Peyer's patch (tissue), 4 donors: Measurements from ENCODE around the gene TSPAN4. TPM values are rescaled to one million over a fixed set of nuclear protein-coding genes. Genes with fewer than 3 reads are reported as not detected.

ENCODE experiments used
- DNase-seq, 3 donors: peaks; one replicate each; pipeline ENCODE4 v3.0.0-alpha.2; 2017 to 2019
- H3K27ac ChIP-seq, 4 donors: fragments of 200-600 bp; sonication (generic); one replicate each; pipeline ENCODE4 v1.5.1; 2016 to 2019
- H3K27me3 ChIP-seq, 2 donors: fragments of 200-600 bp; sonication (generic); one replicate each; pipeline ENCODE4 v1.5.1; 2019
- H3K36me3 ChIP-seq, 3 donors: fragments of 200-600 bp; sonication (generic); one replicate each; pipeline ENCODE4 v1.5.1; 2016 to 2019
- H3K4me1 ChIP-seq, 4 donors: fragments of 200-600 bp; sonication (generic); one replicate each; pipeline ENCODE4 v1.5.1; 2016 to 2019
- H3K4me3 ChIP-seq, 4 donors: fragments of 200-600 bp; sonication (generic); 1 replicate in 3 of 4; 2 replicates in 1 of 4; pipeline ENCODE4 v1.5.1; 2016 to 2019; ENCODE audit warnings: mild to moderate bottlenecking in 1 of 4
- H3K9me3 ChIP-seq, 4 donors: fragments of 200-600 bp; sonication (generic); one replicate each; pipeline ENCODE4 v1.5.1; 2016 to 2019; ENCODE audit warnings: mild to moderate bottlenecking in 1 of 4
- POLR2A ChIP-seq, 2 donors: fragments of 450-650 bp; IDR thresholded peaks; one replicate each; pipeline ENCODE4 v1.5.1; 2017; ENCODE audit warnings: antibody characterized with exemption in 2 of 2, mild to moderate bottlenecking in 2 of 2, moderate library complexity in 2 of 2
- total RNA-seq, 4 donors: library from RNA; depleted of rRNA; stranded (reverse); fragments of >200 nt; gene quantifications; one replicate each; pipeline ENCODE4 v1.1.0, GENCODE V29; 2016
- TF ChIP-seq, protein P1 (sequence below), 6 experiments: fragments of 450-650 bp in 4 of 6; fragments of 200-600 bp in 2 of 6; sonication (generic) in 1 of 6; IDR thresholded peaks; one replicate each; pipeline ENCODE4 v1.5.1; 2017 to 2019; ENCODE audit warnings: antibody characterized with exemption in 6 of 6, mild to moderate bottlenecking in 3 of 6, moderate library complexity in 1 of 6

Gene TSPAN4
- total RNA-seq, 4 donors from 2014 or later = 20.0 to 52.1 (median 38.4) TPM

DNA sequence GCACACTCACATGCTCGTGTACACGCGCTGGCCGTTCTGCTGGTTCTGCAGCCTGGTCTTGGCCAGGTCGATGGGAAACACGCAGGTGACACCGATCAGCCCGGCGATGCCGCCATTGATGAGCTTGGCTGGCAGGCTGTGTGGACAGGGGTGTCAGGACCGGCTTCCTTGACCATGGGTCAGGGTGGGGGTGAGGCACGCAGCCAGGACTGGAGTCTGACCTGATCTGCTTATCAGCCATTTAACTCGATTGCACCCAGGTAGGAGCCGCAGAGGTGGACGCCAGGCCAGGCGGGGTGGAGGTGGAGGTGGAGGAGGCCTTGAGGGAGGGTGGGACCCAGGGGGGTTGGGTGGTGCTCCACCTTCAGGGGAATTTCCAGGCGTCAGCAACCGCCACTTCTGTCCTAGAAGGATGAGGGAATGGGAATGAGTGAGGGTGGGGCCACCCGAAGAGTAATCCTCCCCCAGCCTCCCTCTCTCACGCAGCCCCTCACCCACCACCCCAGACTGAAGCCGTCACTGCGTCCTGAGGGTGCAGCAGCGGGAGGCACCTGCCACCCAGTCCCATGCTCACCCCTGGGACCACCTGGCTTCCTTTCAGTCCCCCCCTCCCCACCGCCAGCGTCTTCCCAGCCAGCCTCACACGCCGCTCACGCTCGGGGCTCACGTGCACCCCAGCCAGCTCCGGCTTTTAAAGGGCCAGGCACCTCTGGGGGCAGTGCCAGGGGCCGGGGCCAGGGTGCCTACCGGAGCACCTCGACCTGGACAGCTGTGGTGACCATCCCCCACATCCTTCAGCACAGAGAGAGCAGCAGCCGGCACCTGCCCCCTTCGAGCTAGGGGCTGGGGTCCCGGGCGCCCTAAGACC, 47.7 kb upstream of the TSPAN4 start:
- Histone ChIP-seq H3K4me1 (peaks cover 5 to 34% (median 28%) of the 10 kb centered on the region in 4 donors), H3K27ac (peak overlapping the region; percentile 87 to 98 (median 92)), H3K9me3 (no peaks in the 10 kb centered on the region), H3K4me3 (peak overlapping the region; percentile 71 to 88 (median 78)), H3K27me3 (no peaks in the 10 kb centered on the region), H3K36me3 (peaks cover 0 to 33% (median 0%) of the 10 kb centered on the region in 3 donors)
- DNase-seq = peak in 1 of 3 donors; percentile 65
- TF ChIP-seq, protein P1, sequence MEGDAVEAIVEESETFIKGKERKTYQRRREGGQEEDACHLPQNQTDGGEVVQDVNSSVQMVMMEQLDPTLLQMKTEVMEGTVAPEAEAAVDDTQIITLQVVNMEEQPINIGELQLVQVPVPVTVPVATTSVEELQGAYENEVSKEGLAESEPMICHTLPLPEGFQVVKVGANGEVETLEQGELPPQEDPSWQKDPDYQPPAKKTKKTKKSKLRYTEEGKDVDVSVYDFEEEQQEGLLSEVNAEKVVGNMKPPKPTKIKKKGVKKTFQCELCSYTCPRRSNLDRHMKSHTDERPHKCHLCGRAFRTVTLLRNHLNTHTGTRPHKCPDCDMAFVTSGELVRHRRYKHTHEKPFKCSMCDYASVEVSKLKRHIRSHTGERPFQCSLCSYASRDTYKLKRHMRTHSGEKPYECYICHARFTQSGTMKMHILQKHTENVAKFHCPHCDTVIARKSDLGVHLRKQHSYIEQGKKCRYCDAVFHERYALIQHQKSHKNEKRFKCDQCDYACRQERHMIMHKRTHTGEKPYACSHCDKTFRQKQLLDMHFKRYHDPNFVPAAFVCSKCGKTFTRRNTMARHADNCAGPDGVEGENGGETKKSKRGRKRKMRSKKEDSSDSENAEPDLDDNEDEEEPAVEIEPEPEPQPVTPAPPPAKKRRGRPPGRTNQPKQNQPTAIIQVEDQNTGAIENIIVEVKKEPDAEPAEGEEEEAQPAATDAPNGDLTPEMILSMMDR (IDR thresholded peaks at IDR 0.05) = no peak
- TF ChIP-seq POLR2A (IDR thresholded peaks at IDR 0.05) = no peak

DNA sequence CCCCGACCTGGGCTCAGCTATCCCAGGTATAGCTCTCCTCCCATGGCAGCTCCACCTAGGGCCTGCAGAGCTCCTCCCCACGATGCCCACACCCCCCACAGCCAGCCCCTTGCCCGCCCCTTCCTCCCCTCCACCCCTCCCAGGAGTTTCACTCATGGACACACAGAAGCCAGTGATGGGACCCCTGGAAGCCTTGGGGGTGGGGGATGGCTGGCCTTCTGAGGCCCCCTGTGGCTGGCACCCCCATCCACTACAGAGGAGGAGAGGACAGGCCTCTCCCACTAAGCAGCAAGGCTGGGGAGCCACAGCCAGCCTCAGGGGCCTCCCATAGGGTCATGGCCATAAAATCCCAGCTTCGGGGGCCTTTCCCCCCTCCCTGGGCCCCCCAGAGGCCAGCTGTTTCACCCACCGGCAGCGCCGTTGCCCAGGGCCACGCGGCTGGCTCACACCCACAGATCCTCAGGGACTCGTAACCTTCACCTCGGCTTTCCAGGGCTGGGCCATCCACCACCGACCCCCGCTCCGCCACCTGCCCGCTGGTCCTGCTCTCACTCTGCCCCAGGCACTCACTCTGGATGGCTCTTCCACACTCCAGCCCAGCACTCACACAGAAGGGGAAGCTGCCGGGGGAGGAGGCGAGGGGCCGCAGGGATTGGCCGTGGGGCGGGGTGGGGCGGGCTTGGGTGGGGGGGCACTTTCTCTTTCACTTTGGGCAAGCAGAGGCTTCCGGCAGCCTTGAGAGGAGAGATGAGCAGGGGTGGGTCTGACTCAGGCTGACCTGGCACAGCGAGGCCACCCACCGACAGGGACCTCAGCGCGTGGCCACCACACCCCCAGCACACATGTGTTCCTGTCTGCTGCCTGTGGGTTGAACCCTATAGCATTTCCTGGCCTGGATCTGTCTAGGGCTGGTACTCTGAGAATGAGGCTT, 46.8 kb upstream of the TSPAN4 start:
- peaks cover 0 to 42% (median 0%) of the 10 kb centered on the region in 3 donors for H3K36me3 ChIP-seq
- DNase-seq = peak; percentile 79 to 88 (median 85)
- TF ChIP-seq, protein P1 (IDR thresholded peaks at IDR 0.05) = no peak
- no peak for TF ChIP-seq POLR2A (IDR thresholded peaks at IDR 0.05)
- no peaks in the 10 kb centered on the region for H3K9me3 ChIP-seq
- H3K27me3 ChIP-seq = no peaks in the 10 kb centered on the region
- H3K4me1 ChIP-seq = peaks cover 5 to 33% (median 27%) of the 10 kb centered on the region in 4 donors
- H3K4me3 ChIP-seq = peak overlapping the region; percentile 71 to 88 (median 78)
- peak overlapping the region; percentile 87 to 98 (median 92) for H3K27ac ChIP-seq

DNA sequence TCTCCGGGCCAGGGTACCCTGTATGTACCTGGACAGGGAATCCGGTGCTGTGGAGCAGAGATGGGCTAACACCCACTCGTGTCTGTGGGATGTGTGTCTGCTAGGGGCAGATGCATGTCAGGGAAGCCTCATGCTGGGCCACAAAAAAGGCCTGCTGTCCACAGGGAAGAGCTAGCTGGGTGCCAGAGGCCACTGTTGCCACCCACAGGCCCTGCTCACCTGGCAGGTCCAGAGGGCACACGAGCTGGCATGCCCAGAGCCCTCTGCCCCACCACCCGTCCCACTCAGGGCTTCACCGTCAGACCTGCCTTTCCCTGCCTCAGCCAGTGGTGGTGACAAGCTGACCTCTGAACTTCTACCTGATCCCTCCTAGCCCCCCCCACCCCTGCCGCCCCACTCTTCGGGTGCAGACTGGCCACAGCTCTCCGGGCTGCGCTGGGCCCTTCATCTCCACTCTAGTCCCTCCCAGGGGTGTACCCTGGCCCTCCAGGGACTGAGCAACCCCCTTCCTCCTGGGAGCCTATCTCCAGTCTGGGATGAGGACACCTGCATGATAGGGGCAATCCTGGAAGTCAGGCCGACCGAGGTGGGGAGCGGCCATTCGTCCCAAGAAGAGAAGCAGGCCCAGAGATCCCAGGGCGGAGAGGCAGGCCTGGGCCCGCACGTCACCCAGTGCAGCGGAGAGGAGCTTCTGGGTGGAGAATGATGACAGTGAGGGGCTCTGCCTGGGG, 45.9 kb upstream of the TSPAN4 start:
- Histone ChIP-seq H3K36me3 (peaks cover 0 to 44% (median 0%) of the 10 kb centered on the region in 3 donors), H3K27me3 (no peaks in the 10 kb centered on the region), H3K9me3 (no peaks in the 10 kb centered on the region), H3K27ac (peak overlapping the region; percentile 87 to 98 (median 92)), H3K4me1 (peaks cover 5 to 33% (median 27%) of the 10 kb centered on the region in 4 donors), H3K4me3 (peak overlapping the region; percentile 71 to 88 (median 78))
- TF ChIP-seq, protein P1 (IDR thresholded peaks at IDR 0.05) = no peak
- no peak for TF ChIP-seq POLR2A (IDR thresholded peaks at IDR 0.05)
- DNase-seq = peak in 2 of 3 donors; percentile 67 to 71

DNA sequence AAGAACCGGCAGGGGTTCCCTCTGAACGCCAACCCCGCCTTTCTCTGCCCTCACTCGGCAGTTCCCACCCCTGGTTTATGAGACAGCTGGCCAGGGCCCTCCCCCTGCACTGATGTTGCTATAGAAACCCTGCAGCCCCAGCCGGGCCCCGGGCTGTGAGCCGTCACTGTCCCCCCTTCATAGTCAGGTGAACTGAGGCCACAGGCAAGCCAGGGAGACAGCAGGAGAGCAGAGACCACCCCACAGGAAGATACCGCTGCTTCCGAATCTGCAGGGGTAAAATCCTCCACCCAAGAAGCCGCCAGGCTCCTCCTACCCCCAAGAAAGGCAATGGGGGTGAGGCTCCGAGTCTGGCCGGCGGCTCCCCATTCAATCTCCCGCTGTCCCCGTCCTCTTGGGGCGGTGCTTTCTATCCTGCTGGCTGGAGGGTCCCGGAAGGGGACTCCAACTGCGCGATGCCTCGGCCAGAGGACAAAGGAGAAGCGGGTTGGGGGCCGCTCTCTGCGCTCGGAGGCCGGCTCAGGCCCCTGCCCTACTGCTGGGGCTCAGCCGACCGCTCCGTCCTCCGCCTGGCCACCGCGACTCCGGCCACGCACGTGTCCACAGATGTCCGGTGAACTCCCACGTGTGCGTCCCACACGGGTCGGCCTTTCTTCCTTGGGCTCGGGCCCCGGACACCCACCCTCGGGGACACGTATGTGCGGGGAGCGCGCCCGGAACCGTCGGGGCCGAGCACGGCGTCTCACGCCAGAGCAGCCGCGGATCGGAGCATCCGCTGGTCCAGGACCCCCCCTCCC, 45.2 kb upstream of the TSPAN4 start:
- H3K27me3 ChIP-seq = no peaks in the 10 kb centered on the region
- H3K36me3 ChIP-seq = peaks cover 0 to 45% (median 0%) of the 10 kb centered on the region in 3 donors
- peak; percentile 78 to 88 (median 81) for DNase-seq
- H3K4me1 ChIP-seq = peaks cover 5 to 33% (median 27%) of the 10 kb centered on the region in 4 donors
- H3K9me3 ChIP-seq = no peaks in the 10 kb centered on the region
- H3K4me3 ChIP-seq = peak overlapping the region; percentile 71 to 88 (median 78)
- TF ChIP-seq, protein P1 (IDR thresholded peaks at IDR 0.05) = no peak
- no peak for TF ChIP-seq POLR2A (IDR thresholded peaks at IDR 0.05)
- H3K27ac ChIP-seq = peak overlapping the region; percentile 87 to 98 (median 92)
